Fibroblast of skin of abdomen (primary cell): ENCODE data around the gene LTBP1.

Experiments
- DNase-seq: peaks from one replicate; pipeline ENCODE4 v3.0.0-alpha.2; 2013

The LTBP1 gene

GRCh38 chr2:33084433-33084832, 137.7 kb downstream of the LTBP1 start:
- DNase-seq, result no peak

GRCh38 chr2:33085646-33086045, 138.9 kb downstream of the LTBP1 start:
- no peak for DNase-seq

- DNase-seq, result peak; percentile 31
Measured at GRCh38 chr2:33086400-33087015, 139.8 kb downstream of the LTBP1 start.

DNA sequence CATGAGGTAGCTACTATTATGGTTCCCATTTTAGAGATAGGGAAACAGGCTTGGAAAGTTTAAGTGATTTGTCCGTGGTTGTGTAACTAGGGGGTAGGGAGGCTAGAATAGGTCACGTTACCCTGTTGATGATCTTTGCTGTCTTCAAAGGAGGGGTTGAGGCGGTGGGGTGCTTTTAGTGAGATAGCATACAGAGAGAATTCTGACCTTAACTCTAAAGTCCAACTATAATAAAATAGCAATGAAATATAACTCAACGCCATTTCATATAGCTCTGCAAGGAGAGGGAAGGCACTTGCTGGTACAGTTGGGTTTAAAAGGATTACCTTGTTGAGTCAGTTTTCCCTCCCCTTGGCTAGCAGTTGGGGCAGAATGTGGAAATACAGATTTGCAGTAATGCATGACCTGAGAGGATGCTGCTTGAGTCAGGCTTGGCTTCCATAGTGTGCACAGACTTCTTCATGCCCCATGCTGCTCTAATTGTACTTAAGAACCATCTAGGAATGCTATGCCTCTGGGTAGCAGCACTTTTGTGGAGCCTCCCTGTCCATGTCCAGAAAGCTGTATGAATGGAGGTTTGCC, 143.9 kb downstream of the LTBP1 start:
- no peak for DNase-seq

- DNase-seq, result no peak
Measured at GRCh38 chr2:33091541-33092123, 144.9 kb downstream of the LTBP1 start.

DNA sequence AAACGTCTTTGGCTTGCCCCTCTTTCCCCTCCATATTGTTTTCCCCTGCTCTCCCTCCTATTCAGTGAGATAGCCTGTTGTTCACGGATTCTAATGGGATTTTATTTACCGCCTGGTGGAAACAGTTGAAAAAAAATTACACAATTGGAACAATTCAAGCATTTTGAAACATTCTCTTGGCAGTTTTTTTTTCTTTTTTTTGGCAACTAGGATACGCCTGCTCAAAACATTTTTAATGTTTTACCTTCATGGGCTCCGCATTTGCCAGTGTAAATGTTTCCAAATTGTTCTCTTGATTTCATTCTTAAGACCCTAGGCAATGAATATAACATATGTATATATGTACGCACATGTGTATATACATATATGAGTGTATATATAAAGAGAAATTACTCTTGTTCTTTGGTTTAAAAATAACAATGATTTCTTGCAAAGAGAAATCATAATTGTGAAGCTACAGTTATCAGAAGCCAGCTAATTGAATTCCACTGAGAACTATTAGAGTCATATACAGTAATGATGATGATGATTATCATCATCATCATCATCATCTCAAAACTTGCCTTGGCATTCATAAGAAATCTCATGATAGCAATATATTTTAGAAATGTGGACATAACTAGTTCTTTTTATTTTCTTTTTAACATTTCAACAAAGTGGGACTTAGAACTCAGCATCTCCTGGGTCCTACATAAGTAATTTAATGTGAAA, 146.7 kb downstream of the LTBP1 start:
- no peak for DNase-seq

GRCh38 chr2:33094303-33094702, 147.6 kb downstream of the LTBP1 start:
- no peak for DNase-seq

DNA sequence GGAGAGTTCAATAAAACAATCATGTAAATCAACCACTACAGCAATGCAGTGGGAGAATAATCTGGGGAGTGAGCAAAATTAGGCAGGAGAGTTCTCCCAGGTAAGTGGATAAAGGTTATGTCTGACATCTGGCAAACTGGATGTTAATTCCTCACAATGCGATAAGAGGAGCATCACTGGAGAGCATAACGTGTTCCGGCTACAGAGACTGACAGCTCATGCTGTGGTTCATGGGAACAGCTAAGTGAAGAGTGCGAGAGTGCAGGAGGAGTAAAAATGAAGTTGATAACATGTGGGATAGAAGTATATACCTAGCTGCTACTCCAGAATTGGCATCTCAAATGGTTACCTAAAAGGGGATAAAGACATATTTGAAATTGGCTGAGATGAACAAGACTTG, 153.2 kb downstream of the LTBP1 start:
- DNase-seq, result no peak

- DNase-seq, result no peak
Measured at GRCh38 chr2:33100921-33101320, 154.2 kb downstream of the LTBP1 start.

DNA sequence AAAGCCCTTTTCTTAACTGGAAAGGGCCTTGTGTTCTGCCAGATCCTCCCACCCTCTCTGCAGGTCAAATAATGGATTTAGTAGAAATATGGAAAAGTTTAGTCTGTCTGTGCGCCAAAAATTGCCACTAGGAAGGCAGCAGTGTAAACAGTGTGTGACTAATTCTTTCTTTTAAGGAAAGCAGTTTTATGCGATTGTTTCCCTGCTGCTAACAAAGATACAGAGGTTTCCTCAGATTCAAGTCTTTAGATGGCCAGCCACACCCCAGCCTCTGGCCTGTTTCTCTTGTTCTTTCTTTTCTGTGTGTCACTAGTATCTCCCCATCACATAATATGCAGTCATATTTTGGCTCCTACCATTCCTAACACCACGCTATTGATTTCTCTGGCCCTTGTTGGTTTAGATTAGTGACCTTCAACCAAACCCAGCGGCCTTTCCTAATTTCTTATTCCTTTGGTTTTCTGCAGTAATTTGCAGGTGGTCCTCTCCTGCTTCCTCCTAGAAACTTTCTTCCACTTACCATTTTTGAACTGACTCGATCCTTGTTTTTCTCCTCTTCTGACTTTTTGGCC, 157.4 kb downstream of the LTBP1 start:
- DNase-seq, result peak; percentile 12

DNA sequence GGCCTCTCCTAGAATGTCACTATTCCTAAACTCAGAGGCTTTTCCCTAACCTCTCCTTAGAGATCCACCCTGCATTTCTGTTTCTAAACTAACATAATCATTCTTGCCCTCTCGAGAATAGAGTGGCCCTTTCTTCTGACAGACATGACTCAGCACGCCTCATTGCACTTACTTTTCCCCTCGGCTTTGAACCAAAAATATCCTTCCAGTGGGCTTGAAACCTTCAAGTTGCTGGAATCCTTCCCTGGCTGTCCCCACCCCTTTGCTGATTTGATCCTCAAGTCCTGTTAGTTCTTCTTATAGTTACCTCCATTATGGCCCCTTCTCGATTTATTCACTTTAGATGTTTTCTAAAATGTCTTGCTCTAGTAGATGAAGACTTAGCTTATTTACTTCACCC, 158.0 kb downstream of the LTBP1 start:
- peak; percentile 56 for DNase-seq

DNA sequence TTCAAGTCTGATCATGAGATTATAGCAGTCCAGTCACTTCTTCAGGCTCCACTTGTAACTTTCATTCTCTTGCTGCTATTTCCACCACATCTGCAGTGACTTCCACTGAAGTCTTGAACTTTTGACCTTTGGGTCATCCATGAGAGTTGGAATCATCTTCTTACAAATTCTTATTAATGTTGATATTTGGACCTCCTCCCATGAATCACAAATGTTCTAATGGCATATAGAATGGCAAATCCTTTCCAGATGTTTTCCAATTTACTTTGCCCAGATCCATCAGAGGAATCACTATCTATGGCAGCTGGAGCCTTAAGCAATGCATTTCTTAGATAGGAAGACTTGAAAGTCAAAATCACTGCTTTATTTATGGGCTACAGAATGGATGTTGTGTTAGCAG, 159.4 kb downstream of the LTBP1 start:
- DNase-seq, result no peak

- peak; percentile 45 for DNase-seq
Measured at GRCh38 chr2:33107690-33108482, 161.1 kb downstream of the LTBP1 start.

- peak; percentile 36 for DNase-seq
Measured at GRCh38 chr2:33108483-33109443, 162.0 kb downstream of the LTBP1 start.

GRCh38 chr2:33110461-33110860, 163.7 kb downstream of the LTBP1 start:
- DNase-seq, result peak; percentile 27

- peak; percentile 82 for DNase-seq
Measured at GRCh38 chr2:33111002-33111446, 164.3 kb downstream of the LTBP1 start.

GRCh38 chr2:33115196-33115595, 168.4 kb downstream of the LTBP1 start:
- no peak for DNase-seq

DNA sequence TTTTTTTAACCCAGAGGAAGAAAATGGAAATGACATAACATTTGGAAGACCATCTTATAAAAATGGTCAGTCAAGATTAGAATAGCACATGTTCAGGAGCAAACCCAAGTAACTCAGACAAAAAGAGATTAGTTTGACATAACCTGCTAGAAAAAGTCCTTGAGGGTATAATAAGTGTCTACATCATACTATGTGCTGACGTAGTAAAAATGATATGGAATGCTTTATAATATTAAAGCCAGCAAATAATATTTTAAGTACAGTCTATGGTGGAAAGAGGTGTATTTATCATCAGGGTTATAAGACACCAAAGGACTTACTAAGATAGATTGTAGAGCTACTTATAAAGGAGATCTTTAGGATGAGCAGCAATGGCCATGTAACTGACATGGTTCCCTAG, 169.0 kb downstream of the LTBP1 start:
- DNase-seq, result no peak

DNA sequence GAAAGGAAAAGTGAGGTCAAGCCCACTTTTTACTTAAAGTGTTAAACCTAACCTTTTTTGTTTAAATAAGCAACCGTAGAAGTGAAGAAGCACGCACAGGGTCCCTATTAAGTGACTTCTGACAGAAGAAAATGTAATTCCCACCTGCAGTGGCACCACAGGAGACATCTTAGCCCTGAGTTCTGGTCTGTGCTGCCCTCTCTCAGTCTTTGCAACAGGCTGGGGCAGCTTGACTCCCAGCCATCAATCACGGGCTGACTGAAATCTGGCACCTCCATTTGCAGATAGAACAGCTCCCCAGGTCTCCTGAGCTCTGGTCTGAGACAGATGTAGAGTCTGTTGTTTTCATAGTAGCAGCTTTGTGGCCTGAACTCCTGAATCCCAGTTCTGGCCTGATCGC, 170.0 kb downstream of the LTBP1 start:
- no peak for DNase-seq

GRCh38 chr2:33118651-33119050, 171.9 kb downstream of the LTBP1 start:
- DNase-seq, result no peak

GRCh38 chr2:33121416-33121815, 174.7 kb downstream of the LTBP1 start:
- no peak for DNase-seq
